ENCODE results near the gene DIS3L2. TPM values are rescaled to one million over a fixed set of nuclear protein-coding genes. Genes with fewer than 3 reads are reported as not detected.

DIS3L2 gene
- total RNA-seq, 1 donor from 2014 or later, result 32.2 TPM

DNA sequence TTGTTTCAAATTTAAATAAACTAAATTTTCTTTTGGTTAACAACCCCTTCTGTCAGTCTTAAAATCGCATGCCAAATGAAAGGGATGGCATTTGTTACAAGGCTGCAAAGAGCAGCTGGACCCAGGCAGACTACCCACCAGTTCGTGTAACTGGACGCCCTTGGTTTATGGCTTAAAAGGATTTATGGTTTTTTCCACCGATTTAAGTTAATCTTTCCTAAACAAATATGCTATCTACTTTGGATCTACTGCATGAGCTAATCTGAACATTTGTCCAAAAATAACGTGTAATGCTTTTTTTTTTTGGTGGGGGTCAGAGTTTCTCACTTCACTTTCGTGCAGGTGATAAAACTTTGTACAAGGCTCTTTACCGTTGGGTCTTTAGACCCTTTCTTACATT is 62.9 kb downstream of the DIS3L2 start:
- Histone ChIP-seq H3K36me3 (peaks cover 0 to 16% of the 10 kb centered on the region in 2 donors), H3K9me3 (no peaks in the 10 kb centered on the region), H3K27me3 (no peaks in the 10 kb centered on the region)

DNA sequence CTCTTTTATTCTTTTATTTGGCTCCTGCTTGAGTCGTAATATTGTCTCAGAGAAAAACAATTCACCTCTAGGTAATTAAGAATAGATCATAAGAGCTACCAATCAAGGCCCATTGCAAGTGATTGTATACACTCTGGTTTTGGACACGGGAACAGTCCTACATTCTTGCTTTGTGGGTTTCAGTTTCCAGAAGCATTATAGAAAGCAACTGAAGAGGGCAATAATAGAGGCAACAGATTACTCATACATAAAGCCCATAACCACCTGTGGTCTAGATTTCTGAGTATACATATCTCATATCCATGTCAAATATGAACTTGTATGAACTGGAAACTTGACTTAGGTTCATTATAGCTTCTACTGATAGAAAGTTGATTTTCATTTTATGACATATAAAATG is 65.4 kb downstream of the DIS3L2 start:
- no peaks in the 10 kb centered on the region for H3K27me3 ChIP-seq
- no peak for DNase-seq (ENCODE audit: extremely low spot score in 2 of 2)
- H3K9me3 ChIP-seq, result no peaks in the 10 kb centered on the region
- intact Hi-C loops (cut with DNase I), result no loop called here
- H3K36me3 ChIP-seq, result peaks cover 0 to 18% of the 10 kb centered on the region in 2 donors
- H3K27ac ChIP-seq, result no peak overlapping the region
- no peak overlapping the region for H3K4me3 ChIP-seq
- TF ChIP-seq, protein P1, sequence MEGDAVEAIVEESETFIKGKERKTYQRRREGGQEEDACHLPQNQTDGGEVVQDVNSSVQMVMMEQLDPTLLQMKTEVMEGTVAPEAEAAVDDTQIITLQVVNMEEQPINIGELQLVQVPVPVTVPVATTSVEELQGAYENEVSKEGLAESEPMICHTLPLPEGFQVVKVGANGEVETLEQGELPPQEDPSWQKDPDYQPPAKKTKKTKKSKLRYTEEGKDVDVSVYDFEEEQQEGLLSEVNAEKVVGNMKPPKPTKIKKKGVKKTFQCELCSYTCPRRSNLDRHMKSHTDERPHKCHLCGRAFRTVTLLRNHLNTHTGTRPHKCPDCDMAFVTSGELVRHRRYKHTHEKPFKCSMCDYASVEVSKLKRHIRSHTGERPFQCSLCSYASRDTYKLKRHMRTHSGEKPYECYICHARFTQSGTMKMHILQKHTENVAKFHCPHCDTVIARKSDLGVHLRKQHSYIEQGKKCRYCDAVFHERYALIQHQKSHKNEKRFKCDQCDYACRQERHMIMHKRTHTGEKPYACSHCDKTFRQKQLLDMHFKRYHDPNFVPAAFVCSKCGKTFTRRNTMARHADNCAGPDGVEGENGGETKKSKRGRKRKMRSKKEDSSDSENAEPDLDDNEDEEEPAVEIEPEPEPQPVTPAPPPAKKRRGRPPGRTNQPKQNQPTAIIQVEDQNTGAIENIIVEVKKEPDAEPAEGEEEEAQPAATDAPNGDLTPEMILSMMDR (IDR thresholded peaks at IDR 0.05), result no peak
- TF ChIP-seq POLR2AphosphoS5 (IDR thresholded peaks at IDR 0.05; ENCODE audit: insufficient read depth in 1 of 2, low read depth in 1 of 2) (no peak), POLR2A (IDR thresholded peaks at IDR 0.05) (no peak)
- peaks cover 14% of the 10 kb centered on the region for H3K4me1 ChIP-seq

More for the DNA sequence above, 62.9 kb downstream of the DIS3L2 start:
- intact Hi-C loops (cut with DNase I), result no loop called here
- no peak for DNase-seq (ENCODE audit: extremely low spot score in 2 of 2)
- Histone ChIP-seq H3K4me1 (peaks cover 13% of the 10 kb centered on the region), H3K4me3 (no peak overlapping the region), H3K27ac (no peak overlapping the region)
- no peak for TF ChIP-seq POLR2A (IDR thresholded peaks at IDR 0.05)
- no peak for TF ChIP-seq POLR2AphosphoS5 (IDR thresholded peaks at IDR 0.05; ENCODE audit: insufficient read depth in 1 of 2, low read depth in 1 of 2)
- TF ChIP-seq, protein P1 (IDR thresholded peaks at IDR 0.05), result no peak

DNA sequence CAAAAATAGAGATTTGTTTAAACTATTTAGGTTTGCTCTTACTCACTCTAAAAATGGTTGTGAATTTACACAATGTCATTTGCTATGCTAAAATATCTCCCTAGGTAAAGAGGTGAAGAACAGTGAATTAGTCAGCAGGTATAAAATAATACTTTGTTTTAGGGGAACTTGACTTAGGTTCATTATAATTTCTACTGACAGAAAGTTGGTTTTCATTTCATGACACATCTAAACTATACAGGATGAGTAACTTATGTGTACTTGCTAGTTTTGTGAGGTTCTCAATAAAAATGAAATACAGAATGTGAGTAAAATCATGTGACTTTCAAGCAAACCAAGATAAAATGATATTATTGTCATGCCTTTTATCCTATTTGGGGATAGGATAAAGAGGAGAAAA is 66.0 kb downstream of the DIS3L2 start:
- no peak for DNase-seq (ENCODE audit: extremely low spot score in 2 of 2)
- Histone ChIP-seq H3K4me1 (peaks cover 14% of the 10 kb centered on the region), H3K36me3 (peaks cover 0 to 18% of the 10 kb centered on the region in 2 donors), H3K4me3 (no peak overlapping the region), H3K27me3 (no peaks in the 10 kb centered on the region), H3K9me3 (no peaks in the 10 kb centered on the region), H3K27ac (no peak overlapping the region)
- intact Hi-C loops (cut with DNase I), result no loop called here
- TF ChIP-seq, protein P1 (IDR thresholded peaks at IDR 0.05), result no peak
- TF ChIP-seq POLR2AphosphoS5 (IDR thresholded peaks at IDR 0.05; ENCODE audit: insufficient read depth in 1 of 2, low read depth in 1 of 2), result no peak
- TF ChIP-seq POLR2A (IDR thresholded peaks at IDR 0.05), result no peak

DNA sequence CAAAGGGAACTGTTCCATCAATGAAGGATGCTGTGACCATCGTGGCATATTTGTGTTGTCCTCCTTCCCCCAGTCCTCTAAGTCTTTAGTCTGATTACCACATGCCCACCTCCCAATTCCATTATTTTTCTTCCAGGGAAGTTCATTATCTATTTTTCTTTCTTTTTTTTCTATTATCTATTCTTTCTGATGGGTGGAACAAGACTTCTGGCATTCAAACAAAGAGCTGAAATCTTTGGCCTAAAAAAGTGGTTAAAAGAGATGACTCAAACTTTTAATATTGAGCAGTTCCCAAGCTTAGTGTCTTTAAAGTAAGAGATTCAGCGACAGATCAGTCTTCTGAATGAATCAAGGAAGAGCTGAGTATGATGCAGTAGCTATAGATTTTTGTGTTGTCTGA is 66.6 kb downstream of the DIS3L2 start:
- Histone ChIP-seq H3K4me3 (no peak overlapping the region), H3K9me3 (no peaks in the 10 kb centered on the region), H3K27ac (no peak overlapping the region), H3K27me3 (no peaks in the 10 kb centered on the region), H3K36me3 (peaks cover 0 to 14% of the 10 kb centered on the region in 2 donors), H3K4me1 (peaks cover 14% of the 10 kb centered on the region)
- intact Hi-C loops (cut with DNase I), result no loop called here
- TF ChIP-seq POLR2AphosphoS5 (IDR thresholded peaks at IDR 0.05; ENCODE audit: insufficient read depth in 1 of 2, low read depth in 1 of 2) (no peak), POLR2A (IDR thresholded peaks at IDR 0.05) (no peak)
- TF ChIP-seq, protein P1 (IDR thresholded peaks at IDR 0.05), result no peak
- no peak for DNase-seq (ENCODE audit: extremely low spot score in 2 of 2)

DNA sequence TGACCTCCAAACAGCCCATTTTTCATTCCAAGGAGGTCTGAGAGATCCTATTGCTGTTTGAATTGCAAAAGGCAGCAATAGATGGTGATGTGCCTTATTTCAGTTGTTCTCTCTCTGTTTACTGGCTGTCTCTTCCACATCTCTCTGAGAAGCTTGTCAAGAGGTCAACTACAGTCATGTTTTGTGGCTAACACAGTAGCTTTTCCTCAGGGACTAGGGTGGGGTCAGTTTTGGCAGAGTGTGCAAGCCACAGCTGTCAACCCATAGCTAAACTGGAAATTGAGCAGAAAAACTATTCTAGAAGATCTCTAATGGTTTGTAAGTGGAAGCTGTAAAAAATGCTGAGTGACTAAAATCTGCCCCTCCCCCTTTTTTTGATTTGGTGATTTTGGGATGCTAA is 67.1 kb downstream of the DIS3L2 start:
- H3K27ac ChIP-seq, result no peak overlapping the region
- H3K9me3 ChIP-seq, result no peaks in the 10 kb centered on the region
- intact Hi-C loops (cut with DNase I), result no loop called here
- no peak for DNase-seq (ENCODE audit: extremely low spot score in 2 of 2)
- H3K36me3 ChIP-seq, result peaks cover 0 to 9% of the 10 kb centered on the region in 2 donors
- no peak for TF ChIP-seq POLR2A (IDR thresholded peaks at IDR 0.05)
- TF ChIP-seq, protein P1 (IDR thresholded peaks at IDR 0.05), result no peak
- H3K27me3 ChIP-seq, result no peaks in the 10 kb centered on the region
- H3K4me3 ChIP-seq, result no peak overlapping the region
- peaks cover 14% of the 10 kb centered on the region for H3K4me1 ChIP-seq
